Endothelial cell of hepatic sinusoid (primary cell): ENCODE results near the gene RELT.

ENCODE experiments used
- in situ Hi-C: cut with HindIII; loops from 2 replicates; pipeline ENCODE4 v1.10.0; 2017; ENCODE audit warnings: low sequenced_read_pairs

Gene RELT

DNA sequence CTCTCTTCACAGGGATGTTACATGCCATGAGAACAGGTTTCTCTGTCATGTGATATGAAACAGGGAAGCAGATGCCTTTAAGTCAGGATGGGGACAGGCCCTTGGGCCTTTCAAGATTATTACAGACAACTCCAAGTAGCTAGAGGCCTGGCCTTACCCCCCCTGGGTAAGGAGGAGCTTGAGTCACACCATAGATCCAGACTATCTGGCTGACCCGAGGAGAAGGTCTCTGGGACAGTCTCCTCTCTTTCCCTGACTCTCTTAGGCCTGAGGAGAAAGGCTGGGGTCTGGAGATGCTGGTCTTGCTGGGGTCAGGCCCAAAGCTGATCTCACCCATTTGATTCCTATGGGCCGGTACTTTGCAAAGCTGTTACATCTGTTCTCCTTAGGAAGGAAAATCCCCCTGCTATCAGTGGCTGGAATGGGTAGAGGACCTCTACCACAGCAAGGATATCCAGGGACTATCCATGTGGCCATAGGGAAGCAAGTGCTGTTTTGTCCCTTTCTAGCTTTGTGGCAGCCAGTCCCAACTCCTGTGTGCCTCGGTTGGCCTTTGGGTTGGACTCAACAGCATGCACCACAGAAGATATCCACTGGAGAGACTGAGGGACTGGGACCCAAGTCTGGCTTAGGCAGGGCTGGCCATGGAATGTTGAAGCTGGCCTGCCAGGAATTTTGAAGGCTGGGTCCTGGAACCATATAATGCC lies 25.2 kb downstream of the RELT start:
- in situ Hi-C loops: no loop called here

DNA sequence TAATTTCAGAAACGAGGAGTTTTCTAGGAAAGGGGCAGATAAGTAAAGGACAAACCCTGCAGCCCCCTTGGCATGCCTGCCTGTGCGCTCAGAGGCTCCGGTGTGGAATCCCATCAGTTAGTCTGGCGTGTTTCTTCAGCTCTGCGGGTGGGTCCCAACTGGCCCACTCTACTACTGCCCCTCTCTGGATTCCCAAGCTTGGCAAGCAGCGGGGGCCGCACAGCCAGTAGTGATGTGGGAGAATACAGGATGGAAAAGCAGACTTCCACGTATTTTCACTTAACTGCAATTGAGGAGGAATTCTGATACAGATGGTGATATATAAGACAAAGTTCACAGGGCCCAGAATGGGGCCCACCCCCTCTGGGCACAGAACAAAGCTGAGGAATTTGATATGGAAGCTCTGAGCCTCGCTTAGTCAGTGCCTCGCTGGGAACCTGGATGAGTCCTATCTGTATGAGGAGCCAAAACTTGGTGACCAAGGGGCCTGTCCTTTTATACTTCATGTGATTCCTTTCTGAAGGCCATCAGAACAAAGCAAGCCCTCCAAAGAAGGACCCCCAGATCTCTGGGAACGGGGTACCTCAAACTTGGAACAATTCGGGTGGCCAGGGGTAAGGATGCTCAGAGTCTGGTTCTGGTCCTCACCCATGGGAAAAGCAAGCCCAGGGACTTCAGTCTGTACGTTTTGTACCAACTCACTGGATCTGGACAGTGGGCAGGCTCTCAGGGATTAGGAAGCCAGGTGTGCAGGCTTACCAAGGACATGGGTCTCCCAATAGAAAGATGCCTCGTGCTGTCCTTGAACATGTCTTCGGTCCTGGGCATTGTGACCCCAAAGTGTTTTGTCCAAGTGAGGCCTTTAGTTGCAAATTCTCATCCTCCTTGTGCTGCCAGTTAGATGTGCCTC lies 26.0 kb downstream of the RELT start:
- in situ Hi-C loops: no loop called here

DNA sequence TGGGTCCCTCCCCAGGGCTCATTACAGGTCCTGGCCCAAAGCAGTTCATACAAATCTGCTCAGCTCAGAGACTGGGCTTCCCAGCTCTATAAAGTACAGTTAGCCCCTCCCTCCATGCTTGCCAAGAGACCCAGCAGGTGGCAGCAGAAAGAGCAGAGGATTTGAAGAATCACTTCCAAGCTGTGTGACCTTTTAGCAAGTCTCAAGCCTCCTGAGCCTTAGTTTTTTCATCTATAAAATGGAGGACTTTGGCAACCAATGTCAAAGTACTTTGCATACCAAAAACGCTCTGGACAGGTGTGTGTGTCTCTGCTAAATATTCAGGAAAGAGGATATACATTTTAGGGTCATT lies 26.6 kb downstream of the RELT start:
- in situ Hi-C loops: no loop called here

- in situ Hi-C loops: no loop called here
Observed at GRCh38 chr11:73403541-73403940, 27.3 kb downstream of the RELT start.

DNA sequence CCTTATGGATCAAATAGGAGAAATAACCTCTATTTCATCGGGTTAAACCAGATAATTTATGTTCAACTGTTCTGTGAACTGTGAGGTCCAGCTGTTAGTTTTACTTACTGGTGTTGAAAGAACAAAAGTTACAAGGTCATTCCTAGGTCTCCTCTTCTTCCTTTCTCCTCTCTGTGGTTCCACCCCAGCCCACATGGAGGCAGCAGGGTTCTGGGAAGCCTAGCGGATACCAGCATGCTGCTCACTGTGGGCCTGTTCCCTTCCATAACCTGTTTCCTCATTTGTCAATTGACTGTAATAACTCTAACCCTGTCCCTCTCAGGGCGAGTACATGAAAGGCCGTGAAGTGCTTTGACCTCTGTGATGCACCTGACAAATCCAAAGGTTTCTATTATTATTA lies 27.8 kb downstream of the RELT start:
- in situ Hi-C loops: no loop called here

DNA sequence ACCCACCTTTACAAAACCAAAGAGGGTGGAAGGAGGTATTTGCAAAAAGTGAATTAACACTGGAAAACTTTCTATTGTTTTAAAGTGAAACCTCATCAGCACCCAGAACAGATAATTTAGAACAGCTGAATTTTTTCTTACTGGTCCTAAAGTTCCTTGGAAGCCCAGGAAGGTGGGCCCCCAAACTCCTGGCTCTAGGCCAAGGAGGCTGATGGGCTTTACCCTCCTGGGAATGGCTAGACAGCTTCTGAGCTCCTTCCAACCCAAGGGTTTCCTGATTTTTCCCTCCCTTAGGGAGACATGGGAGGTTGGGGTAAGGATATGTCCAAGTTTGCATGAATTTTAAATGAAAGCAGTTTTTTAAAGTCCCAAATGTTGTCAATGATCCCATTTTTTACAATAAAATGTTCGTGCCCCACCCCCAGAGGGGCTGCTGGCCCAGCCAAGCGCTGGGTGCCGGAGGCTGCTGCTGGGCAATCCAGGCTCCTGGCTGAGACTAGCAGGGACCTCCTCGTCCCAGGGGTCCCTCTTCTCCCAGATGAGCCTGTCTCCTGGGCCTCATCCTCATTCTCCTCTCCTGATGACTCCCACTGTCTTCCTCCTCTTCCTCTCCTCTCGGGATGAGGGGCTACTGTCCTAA lies 28.4 kb downstream of the RELT start:
- in situ Hi-C loops: no loop called here

DNA sequence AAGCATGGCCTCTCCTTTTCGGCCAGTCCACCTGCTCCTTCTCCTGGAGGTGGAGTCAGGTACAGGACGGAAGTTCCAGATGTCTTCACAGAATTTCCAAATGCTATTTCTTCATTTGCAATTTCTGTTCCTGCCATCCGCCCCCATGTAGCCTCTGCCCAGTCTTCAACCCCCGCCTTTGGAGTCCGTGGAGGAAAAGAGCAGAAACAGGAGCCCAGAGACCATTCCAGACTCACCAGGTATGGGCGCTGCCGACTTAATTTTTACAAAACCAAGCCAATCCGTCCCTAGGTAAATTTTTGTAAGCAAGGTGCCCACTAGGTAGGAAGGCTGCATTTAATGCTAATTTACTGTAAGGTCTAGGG lies 28.9 kb downstream of the RELT start:
- in situ Hi-C loops: no loop called here

DNA sequence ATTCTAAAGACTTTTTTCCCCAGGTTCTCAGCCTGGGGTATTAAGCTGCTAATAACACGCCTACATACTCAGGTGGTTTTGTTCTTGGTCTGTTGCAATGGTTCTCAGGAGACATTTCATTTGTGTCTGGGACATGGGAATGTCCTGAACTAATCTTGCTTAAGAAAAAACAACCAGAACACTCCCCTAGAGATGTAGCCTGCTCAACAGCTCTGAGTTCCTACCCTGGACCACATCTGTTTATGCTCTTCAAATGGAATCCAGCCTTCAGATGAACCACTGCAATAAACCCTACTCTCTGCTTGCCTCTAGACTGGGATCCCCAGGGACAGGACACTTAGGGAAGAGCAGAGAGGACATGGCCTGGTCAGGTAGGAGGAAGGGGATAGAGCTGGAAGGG lies 29.9 kb downstream of the RELT start:
- in situ Hi-C loops: no loop called here

- in situ Hi-C loops: no loop called here
Observed at GRCh38 chr11:73406619-73407018, 30.4 kb downstream of the RELT start.

- in situ Hi-C loops: no loop called here
Observed at GRCh38 chr11:73409431-73409830, 33.2 kb downstream of the RELT start.

GRCh38 chr11:73410627-73411026 lies 34.4 kb downstream of the RELT start:
- in situ Hi-C loops: no loop called here

DNA sequence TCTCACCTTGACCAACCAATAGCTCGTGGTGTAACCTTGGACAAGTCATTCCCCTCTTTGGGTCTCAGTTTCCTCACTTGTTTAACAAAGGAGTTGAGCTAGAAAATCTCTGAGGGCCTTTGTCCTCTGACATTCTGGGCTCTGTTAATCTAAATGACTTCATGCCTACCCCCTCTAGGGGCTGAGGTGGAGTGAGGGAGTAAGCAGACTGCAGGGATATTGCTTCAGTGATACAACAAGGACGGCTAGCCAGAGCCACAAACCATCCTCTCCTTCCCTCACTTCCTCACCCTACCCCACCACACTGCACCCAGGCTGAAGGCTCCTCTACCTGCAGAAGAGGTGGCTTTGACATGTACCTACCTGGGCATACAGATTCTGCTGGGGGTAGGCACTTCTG lies 34.8 kb downstream of the RELT start:
- in situ Hi-C loops: no loop called here

- in situ Hi-C loops: no loop called here
Observed at GRCh38 chr11:73412308-73412707, 36.1 kb downstream of the RELT start.

DNA sequence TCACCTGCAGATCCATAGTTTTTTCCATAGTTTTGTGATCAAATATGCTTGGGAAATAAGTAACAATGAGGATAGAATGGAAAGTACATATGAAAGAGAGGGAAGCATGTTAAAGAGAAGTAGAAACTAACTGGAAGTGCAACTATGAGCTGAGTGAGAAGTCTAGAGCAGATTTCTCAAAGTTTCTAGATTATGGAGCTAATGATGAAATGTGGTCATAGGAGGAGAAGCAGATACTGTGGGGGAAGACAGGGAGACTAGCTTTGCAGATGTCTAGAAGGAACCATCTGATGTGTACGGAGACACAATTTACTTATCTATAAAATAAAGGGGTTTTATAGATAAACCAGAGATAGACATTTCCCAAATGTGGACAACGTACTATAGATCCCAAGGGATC lies 37.1 kb downstream of the RELT start:
- in situ Hi-C loops: no loop called here

- in situ Hi-C loops: no loop called here
Observed at GRCh38 chr11:73414977-73415651, 38.9 kb downstream of the RELT start.

- in situ Hi-C loops: no loop called here
Observed at GRCh38 chr11:73415854-73416615, 39.8 kb downstream of the RELT start.

DNA sequence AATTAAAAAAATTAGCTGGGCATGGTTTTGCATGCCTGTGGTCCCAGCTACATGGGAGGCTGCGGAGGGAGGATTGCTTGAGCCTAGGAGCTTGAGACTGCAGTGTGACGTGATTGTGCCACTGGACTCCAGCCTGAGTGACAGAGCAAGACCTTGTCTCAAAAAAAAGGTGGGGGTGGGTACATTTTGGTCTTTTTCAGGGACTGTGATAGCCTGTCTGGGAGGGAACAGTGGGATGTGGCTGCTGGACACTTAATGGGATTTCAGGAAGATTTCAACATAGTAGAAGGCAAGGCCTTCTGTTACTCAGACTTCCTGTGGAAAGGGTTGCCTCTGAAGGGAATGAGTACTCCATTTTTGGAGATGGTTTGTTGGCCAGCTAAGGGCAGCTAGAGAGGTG lies 40.6 kb downstream of the RELT start:
- in situ Hi-C loops: no loop called here

DNA sequence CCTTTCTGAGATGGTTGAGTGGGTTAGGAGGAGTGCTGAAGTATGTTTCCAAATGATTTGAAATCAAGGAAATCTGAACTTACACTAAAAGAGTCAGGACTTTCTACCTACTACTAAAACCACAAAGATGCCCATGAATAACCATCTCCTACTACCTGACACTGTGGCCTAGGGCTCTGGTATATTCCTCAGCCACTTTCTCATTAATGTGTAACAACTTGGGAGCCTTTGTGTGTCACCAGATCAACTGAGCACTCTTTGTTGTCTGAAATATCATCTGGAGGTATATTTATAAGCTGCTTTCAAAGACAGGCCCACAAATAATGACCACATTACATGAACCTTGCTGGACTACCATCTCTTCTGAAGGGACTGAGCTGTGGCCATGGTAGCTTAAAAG lies 43.9 kb downstream of the RELT start:
- in situ Hi-C loops: loop anchor here (10.0 kb wide), 1 partner anchor 175 kb away; the partner anchor contains the start of gene FAM168A

DNA sequence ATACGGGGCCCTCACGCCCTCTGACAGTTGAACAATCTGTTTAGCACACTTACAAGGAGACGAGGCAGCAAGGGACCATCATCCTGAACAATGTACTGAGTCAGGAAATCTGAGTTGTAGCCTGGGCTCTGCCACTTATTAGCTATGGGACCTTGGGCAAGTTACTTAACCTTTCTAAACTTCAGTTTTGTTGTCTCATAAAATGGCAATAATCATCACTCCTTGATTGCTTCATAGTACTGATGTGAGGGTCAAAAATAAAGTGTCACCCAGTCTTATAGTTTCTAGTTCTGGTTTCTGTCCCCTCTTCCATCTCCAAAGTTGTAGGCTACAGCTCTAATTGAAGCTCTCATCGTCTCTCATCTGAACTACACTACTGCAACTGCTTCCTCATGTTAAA lies 46.7 kb downstream of the RELT start:
- in situ Hi-C loops: loop anchor here (10.0 kb wide), 1 partner anchor 172 kb away; the partner anchor contains the start of gene FAM168A

DNA sequence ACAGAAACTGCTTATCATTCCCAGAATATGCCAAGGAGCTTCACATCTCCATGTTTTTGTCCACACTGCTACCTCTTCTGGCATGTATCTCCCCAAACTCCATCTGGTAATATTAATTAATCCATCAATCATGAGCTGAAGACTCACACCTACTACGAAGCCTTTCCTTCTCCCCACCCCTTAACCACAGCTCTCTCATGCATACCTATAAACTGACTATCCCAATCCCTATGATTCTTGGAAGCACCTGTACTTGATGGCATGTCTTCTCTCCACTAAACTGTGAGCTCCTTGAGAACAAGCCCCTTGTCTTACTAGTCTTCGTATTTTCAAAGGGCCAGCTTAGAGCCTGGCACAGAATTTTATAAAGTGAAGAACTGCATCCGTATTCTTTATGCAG lies 47.3 kb downstream of the RELT start:
- in situ Hi-C loops: loop anchor here (10.0 kb wide), 1 partner anchor 171 kb away; the partner anchor contains the start of gene FAM168A
